Measurements from ENCODE around the gene PNP.
A peak's percentile ranks its signal among the peaks of the same experiment; 100 is the strongest.
"Not testable (repeated sequence)": the region's sequence is repeated elsewhere in the genome, so short reads cannot be mapped to it uniquely, and the experiment has no call there.

The PNP gene

GRCh38 chr14:20469242-20469889 is at the start of gene PNP:
PNP (plus strand) TSS chr14:20469406; CDS start chr14:20469525, 119 bp downstream.
- peak; percentile 96 for DNase-seq (ENCODE audit: low spot score)

DNA sequence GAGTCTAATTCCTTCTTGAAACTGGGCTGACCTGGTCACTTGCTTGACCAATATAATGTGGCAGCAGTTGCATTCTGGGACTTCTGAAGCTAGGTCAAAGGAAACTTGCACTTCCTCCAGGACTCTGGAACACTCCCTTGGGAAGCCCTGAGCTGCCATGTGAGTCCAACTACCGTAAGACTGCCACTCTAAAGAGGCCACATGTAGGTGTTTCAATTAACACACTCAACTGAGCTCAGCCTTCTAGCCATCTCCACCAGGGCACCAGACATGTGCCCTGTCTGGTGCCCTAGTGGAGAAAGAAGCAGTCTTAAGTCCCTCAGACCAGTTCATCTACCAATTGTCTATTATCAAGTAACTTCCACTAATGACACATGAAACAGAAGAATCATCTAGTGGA is 49.8 kb upstream of the PNP start:
- no peak for DNase-seq (ENCODE audit: low spot score)

GRCh38 chr14:20421267-20421666 is 47.9 kb upstream of the PNP start:
- DNase-seq (ENCODE audit: low spot score), result no peak

GRCh38 chr14:20422886-20423285 is 46.3 kb upstream of the PNP start:
- DNase-seq (ENCODE audit: low spot score), result no peak

GRCh38 chr14:20424851-20425250 is 44.4 kb upstream of the PNP start:
- DNase-seq (ENCODE audit: low spot score), result no peak

- no peak for DNase-seq (ENCODE audit: low spot score)
Measured at GRCh38 chr14:20427231-20428009, 41.8 kb upstream of the PNP start.

- DNase-seq (ENCODE audit: low spot score), result no peak
Measured at GRCh38 chr14:20428010-20428365, 41.2 kb upstream of the PNP start.

GRCh38 chr14:20428802-20429201 is 40.4 kb upstream of the PNP start:
- no peak for DNase-seq (ENCODE audit: low spot score)

- no peak for DNase-seq (ENCODE audit: low spot score)
Measured at GRCh38 chr14:20429801-20430669, 39.2 kb upstream of the PNP start.

DNA sequence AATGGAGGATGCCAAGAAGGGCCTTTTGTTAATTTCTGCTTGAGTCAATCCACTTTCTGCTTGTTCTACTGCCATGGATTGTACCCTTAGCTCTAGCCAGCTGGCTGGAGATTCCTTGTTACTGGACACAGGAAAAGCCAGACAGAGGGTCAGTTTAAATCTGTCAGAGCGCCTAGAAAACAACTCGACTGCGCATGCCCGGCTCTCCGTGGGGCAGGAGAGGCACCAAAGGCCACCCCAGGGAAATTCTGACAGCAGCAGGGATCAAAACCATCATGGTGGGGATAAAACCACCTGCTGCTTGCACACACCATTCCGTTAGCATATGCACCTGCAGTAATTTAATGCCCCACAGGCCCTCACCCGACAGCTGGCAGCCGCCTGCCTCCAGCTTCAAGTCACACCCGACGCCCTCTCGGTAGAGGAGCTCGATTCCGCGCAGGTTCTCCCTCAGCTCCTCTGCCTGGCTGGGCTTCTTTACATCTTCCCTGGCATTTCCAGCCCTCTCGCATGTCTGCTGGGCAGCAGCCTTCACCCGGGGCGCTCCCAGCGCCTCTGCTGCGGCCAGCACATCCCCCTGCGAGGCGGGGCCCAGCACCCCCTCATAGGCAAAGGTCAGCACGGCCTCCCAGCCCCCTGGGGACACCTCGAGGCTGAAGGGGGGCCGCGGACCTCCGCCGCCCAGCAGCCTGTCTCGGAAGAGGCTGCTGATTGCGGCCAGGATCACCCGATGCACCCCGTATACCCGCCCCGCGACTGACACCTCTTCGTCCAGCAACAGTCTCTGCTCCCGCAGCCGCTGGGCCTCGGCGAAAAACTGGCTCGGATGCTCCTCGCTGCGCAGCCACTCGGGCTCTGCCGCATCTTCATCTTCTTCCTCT is 34.3 kb upstream of the PNP start:
- DNase-seq (ENCODE audit: low spot score), result no peak

GRCh38 chr14:20435582-20436362 is 33.4 kb upstream of the PNP start, which contains the start of gene KLHL33:
KLHL33 (minus strand) TSS chr14:20436166; CDS start chr14:20435811, 355 bp downstream.
- no peak for DNase-seq (ENCODE audit: low spot score)

GRCh38 chr14:20436363-20436755 is 32.8 kb upstream of the PNP start:
- DNase-seq (ENCODE audit: low spot score), result no peak

DNA sequence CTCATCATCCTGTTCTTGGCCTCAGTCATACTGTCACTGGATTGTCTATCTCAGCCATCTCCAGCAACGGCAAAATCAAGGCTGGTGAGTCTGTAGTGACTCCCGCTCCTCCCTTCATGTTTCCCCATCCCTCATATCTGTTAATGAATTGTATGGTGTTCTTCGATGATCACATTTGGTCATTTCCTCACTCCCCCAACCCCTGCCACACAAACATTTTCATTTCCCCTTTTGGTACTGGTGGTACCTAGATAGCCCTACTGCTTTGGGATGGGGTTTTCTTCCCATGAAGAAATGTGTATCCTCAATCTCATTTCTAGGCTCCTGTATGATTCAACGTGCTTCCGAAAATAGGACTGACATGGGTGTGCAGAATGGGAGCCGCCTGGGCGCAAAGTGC is 30.5 kb upstream of the PNP start:
- DNase-seq (ENCODE audit: low spot score), result no peak

DNA sequence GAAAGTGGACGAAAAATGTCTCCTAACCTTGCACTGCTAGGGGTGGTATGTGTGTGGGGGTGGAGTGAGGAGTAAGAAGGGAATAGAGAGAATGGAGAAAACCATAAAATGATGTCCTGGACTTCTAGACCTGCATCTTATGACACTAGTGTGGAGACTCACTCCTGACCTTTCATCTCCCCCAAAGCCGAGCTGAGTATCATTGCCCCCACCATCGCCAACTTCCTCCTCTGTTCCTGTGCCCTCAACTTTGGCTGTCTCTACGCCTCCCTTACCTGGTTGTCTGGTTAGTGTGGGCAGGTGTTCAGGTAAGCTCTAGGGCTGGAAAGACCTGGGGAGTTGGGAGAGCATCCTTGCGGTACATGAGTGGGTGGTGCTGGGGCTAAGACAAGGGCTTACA is 28.7 kb upstream of the PNP start:
- no peak for DNase-seq (ENCODE audit: low spot score)

GRCh38 chr14:20440882-20441281 is 28.3 kb upstream of the PNP start:
- no peak for DNase-seq (ENCODE audit: low spot score)

- no peak for DNase-seq (ENCODE audit: low spot score)
Measured at GRCh38 chr14:20441461-20441860, 27.7 kb upstream of the PNP start.

- DNase-seq (ENCODE audit: low spot score), result not testable (repeated sequence)
Measured at GRCh38 chr14:20443650-20444049, 25.6 kb upstream of the PNP start.

- DNase-seq (ENCODE audit: low spot score), result no peak
Measured at GRCh38 chr14:20446889-20447288, 22.3 kb upstream of the PNP start.

DNA sequence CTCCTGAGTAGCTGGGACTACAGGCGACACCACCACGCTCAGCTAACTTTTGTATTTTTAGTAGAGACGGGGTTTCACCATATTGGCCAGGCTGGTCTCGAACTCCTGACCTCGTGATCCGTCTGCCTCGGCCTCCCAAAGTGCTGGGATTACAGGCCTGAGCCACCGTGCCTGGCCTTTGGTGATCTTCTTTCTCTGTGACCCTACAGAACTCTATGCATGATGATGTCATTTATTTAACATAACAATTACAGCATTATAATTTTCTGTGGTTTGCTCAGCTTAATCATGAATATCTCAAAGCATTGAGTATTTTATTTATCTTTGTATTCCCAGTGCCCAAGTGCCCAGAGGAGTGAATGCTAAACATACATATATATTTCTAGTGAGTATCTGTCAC is 16.4 kb upstream of the PNP start:
- DNase-seq (ENCODE audit: low spot score), result not testable (repeated sequence)

- DNase-seq (ENCODE audit: low spot score), result peak; percentile 94
Measured at GRCh38 chr14:20454516-20455354, 14.5 kb upstream of the PNP start, which contains the start of the genes APEX1 and OSGEP. APEX1 (plus strand) TSS chr14:20455226; CDS start chr14:20455646, 420 bp downstream. OSGEP (minus strand) TSS chr14:20454812; CDS start chr14:20454683, 129 bp downstream.

Data from D341Med (cell line).